Smooth muscle cell (in vitro differentiated cells): ENCODE measurements around the gene DDX50. TPM values are rescaled to one million over a fixed set of nuclear protein-coding genes. Genes with fewer than 3 reads are reported as not detected.
A peak's percentile ranks its signal among the peaks of the same experiment; 100 is the strongest.

ENCODE experiments used
- DNase-seq: peaks from one replicate; lab custom pipeline; 2025; ENCODE audit not compliant: unreplicated experiment; lab: John Stamatoyannopoulos, UW
- H2AFZ ChIP-seq: fragments of 200-600 bp; sonication (generic); 2 replicates; pipeline ENCODE4 v1.6.0; 2016; ENCODE audit warnings: antibody characterized with exemption, low read depth, mild to moderate bottlenecking
- H3F3A ChIP-seq: fragments of 200-600 bp; sonication (generic); 2 replicates; pipeline ENCODE4 v1.6.0; 2017; ENCODE audit warnings: antibody characterized with exemption, low read depth
- H3K27ac ChIP-seq: fragments of 200-600 bp; sonication (generic); 2 replicates; pipeline ENCODE4 v1.5.1; 2016; ENCODE audit warnings: low read depth, mild to moderate bottlenecking
- H3K27me3 ChIP-seq: fragments of 200-600 bp; sonication (generic); 2 replicates; pipeline ENCODE4 v1.6.1; 2016; ENCODE audit warnings: low read depth, mild to moderate bottlenecking
- H3K36me3 ChIP-seq: fragments of 200-600 bp; sonication (generic); 2 replicates; pipeline ENCODE4 v1.5.1; 2016; ENCODE audit warnings: low read depth
- H3K4me1 ChIP-seq: fragments of 200-600 bp; sonication (generic); 2 replicates; pipeline ENCODE4 v1.5.1; 2016; ENCODE audit warnings: low read depth
- H3K4me2 ChIP-seq: fragments of 200-600 bp; sonication (generic); 2 replicates; pipeline ENCODE4 v1.6.0; 2016; ENCODE audit warnings: mild to moderate bottlenecking
- H3K4me3 ChIP-seq: fragments of 200-600 bp; sonication (generic); 2 replicates; pipeline ENCODE4 v1.5.1; 2016; ENCODE audit warnings: mild to moderate bottlenecking
- H3K79me2 ChIP-seq: fragments of 200-600 bp; sonication (generic); 2 replicates; pipeline ENCODE4 v1.6.0; 2016; ENCODE audit warnings: low read depth, mild to moderate bottlenecking
- H3K9ac ChIP-seq: fragments of 200-600 bp; sonication (generic); 2 replicates; pipeline ENCODE4 v1.6.0; 2016; ENCODE audit warnings: low read depth
- H3K9me3 ChIP-seq: fragments of 200-600 bp; sonication (generic); replicated peaks from 2 replicates; pipeline ENCODE4 v1.5.1; 2016; ENCODE audit warnings: low read depth
- H4K20me1 ChIP-seq: fragments of 200-600 bp; sonication (generic); 2 replicates; pipeline ENCODE4 v1.6.0; 2016; ENCODE audit warnings: low read depth
- WGBS: methylation state at CpG from one replicate; pipeline ENCODE4 v1.1.7; 2016; ENCODE audit warnings: low lambda C conversion rate; 5-methylcytosine and 5-hydroxymethylcytosine counted together
- polyA plus RNA-seq: library from polyadenylated mRNA; unstranded; fragments of >200 nt; fragmentation: Nextera tagmentation; extraction: Ambion mirVana; gene quantifications from 2 replicates; pipeline ENCODE4 v1.2.1, GENCODE V29; 2016
- total RNA-seq: library from RNA; depleted of rRNA; stranded (reverse); fragments of >200 nt; gene quantifications from 2 replicates; pipeline ENCODE4 v1.2.3, GENCODE V29; 2014
- TF ChIP-seq, protein P1 (sequence below): fragments of 200-600 bp; sonication (generic); IDR thresholded peaks from 2 replicates; pipeline ENCODE4 v1.5.1; 2017; ENCODE audit warnings: borderline replicate concordance, mild to moderate bottlenecking, antibody characterized with exemption; ENCODE audit not compliant: insufficient read depth, poor library complexity, severe bottlenecking

Gene DDX50
- total and polyA plus RNA-seq, 2 experiments from 2014 or later, result 35.9 to 42.9 TPM

GRCh38 chr10:68987611-68988010 is 86.5 kb downstream of the DDX50 start:
- no peak overlapping the region for H3K27ac ChIP-seq
- H4K20me1 ChIP-seq, result peaks cover 8% of the 10 kb centered on the region
- H3K9ac ChIP-seq, result no peak overlapping the region
- peaks cover 9% of the 10 kb centered on the region for H3F3A ChIP-seq
- TF ChIP-seq, protein P1, sequence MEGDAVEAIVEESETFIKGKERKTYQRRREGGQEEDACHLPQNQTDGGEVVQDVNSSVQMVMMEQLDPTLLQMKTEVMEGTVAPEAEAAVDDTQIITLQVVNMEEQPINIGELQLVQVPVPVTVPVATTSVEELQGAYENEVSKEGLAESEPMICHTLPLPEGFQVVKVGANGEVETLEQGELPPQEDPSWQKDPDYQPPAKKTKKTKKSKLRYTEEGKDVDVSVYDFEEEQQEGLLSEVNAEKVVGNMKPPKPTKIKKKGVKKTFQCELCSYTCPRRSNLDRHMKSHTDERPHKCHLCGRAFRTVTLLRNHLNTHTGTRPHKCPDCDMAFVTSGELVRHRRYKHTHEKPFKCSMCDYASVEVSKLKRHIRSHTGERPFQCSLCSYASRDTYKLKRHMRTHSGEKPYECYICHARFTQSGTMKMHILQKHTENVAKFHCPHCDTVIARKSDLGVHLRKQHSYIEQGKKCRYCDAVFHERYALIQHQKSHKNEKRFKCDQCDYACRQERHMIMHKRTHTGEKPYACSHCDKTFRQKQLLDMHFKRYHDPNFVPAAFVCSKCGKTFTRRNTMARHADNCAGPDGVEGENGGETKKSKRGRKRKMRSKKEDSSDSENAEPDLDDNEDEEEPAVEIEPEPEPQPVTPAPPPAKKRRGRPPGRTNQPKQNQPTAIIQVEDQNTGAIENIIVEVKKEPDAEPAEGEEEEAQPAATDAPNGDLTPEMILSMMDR, result no peak
- H3K4me1 ChIP-seq, result peaks cover 4% of the 10 kb centered on the region
- H3K27me3 ChIP-seq, result no peaks in the 10 kb centered on the region
- H3K4me3 ChIP-seq, result no peak overlapping the region
- 89% methylated on average over 3 of the region's 3 CpGs for WGBS
- DNase-seq, result no peak
- peaks cover 38% of the 10 kb centered on the region for H3K79me2 ChIP-seq
- no peak overlapping the region for H2AFZ ChIP-seq
- peaks cover 6% of the 10 kb centered on the region for H3K36me3 ChIP-seq
- H3K9me3 ChIP-seq, result no peaks in the 10 kb centered on the region
- H3K4me2 ChIP-seq, result no peak overlapping the region

DNA sequence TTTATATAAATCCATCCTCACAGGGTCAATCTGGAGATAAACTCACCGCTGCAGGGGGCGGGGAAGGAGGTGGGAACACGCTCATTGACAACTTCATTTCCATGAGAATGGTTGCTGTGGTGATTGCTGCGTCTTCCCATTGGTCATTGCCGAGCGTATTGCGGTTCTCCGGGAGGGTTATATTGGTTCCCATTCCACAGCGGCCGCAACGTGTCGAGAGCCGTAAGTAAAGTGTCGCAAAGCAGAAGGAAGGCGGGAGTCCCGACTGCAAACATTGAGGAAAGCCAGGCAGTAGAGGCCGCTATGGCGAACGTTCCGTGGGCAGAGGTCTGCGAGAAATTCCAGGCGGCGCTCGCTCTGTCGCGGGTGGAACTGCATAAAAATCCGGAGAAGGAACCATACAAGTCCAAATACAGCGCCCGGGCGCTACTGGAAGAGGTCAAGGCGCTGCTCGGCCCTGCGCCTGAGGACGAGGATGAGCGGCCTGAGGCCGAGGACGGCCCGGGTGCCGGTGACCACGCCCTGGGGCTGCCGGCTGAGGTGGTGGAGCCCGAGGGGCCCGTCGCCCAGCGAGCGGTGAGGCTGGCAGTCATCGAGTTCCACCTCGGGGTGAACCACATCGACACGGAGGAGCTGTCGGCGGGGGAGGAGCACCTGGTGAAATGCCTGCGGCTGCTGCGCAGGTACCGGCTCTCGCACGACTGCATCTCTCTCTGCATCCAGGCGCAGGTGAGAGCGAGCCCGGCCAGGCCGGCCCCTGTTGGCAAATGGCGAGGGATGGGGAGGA is 87.6 kb downstream of the DDX50 start, which contains the start of gene KIFBP:
TSS of gene KIFBP (plus strand) at position 274 of the 787 bp plus-strand sequence. CDS start at position 304, 30 bp downstream.
- H3K27me3 ChIP-seq, result no peaks in the 10 kb centered on the region
- H3K4me3 ChIP-seq, result peak within 1 kb of the TSS; percentile 88
- WGBS, result under 1% methylated on average over 62 of the region's 62 CpGs
- H3K9ac ChIP-seq, result peak within 1 kb of the TSS; percentile 79
- peak within 1 kb of the TSS; percentile 58 for H3K27ac ChIP-seq
- H2AFZ ChIP-seq, result peak within 1 kb of the TSS; percentile 74
- H4K20me1 ChIP-seq, result peaks cover 19% of the 10 kb centered on the region
- no peaks in the 10 kb centered on the region for H3K9me3 ChIP-seq
- peak within 1 kb of the TSS; percentile 91 for H3K4me2 ChIP-seq
- H3F3A ChIP-seq, result peaks cover 6% of the 10 kb centered on the region
- H3K4me1 ChIP-seq, result peaks cover 11% of the 10 kb centered on the region
- peaks cover 48% of the 10 kb centered on the region for H3K79me2 ChIP-seq
- TF ChIP-seq, protein P1, result peak; percentile 26
- no peaks in the 10 kb centered on the region for H3K36me3 ChIP-seq
- DNase-seq, result peak; percentile 56

DNA sequence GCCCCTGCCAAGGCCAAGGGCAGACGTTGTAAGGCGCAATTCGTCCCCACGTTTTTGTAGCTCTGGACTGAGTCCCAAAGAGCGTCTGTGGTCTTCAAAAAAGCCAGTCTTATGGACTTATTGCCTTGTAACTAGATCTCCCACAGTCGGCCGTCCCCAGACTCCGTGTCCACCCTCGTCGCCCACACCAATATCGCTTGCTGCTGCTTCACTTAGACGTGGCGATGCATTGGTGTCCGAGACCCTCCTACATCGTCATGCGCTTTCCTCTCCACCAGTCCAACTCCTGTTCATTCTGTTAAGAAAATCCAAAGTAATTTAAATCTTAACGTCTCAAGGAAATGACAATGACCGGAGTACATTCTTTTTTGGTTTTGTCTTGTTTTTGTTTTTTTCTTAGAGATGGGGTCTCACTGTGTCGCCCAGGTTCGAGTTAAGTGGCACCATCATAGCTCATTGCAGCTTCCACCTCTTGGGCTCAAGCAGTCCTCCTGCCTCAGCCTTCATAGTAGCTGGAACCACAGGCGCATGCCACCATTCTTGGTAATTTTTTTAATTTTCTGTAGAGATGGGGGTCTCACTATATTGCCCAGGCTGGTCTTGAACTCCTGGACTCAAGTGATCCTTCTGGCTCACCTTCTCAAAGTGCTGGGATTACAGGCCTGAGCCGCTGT is 88.3 kb downstream of the DDX50 start:
- peak overlapping the region; percentile 79 for H3K9ac ChIP-seq
- DNase-seq, result no peak
- 23% methylated on average over 22 of the region's 22 CpGs for WGBS

More for the DNA sequence above, 88.3 kb downstream of the DDX50 start:
- H3K27ac ChIP-seq, result peak overlapping the region; percentile 58
- no peaks in the 10 kb centered on the region for H3K9me3 ChIP-seq
- TF ChIP-seq, protein P1, result no peak
- H3K27me3 ChIP-seq, result no peaks in the 10 kb centered on the region
- peak overlapping the region; percentile 88 for H3K4me3 ChIP-seq
- H2AFZ ChIP-seq, result peak overlapping the region; percentile 74
- H4K20me1 ChIP-seq, result peaks cover 26% of the 10 kb centered on the region
- H3K4me2 ChIP-seq, result peak overlapping the region; percentile 91
- H3F3A ChIP-seq, result peaks cover 6% of the 10 kb centered on the region
- no peaks in the 10 kb centered on the region for H3K36me3 ChIP-seq
- peaks cover 55% of the 10 kb centered on the region for H3K79me2 ChIP-seq
- H3K4me1 ChIP-seq, result peaks cover 11% of the 10 kb centered on the region
